ENCODE measurements around the gene TTLL3. TPM values are rescaled to one million over a fixed set of nuclear protein-coding genes. Genes with fewer than 3 reads are reported as not detected.

Gene TTLL3
- total RNA-seq, 1 donor from 2014 or later = 53.6 TPM

- no peaks in the 10 kb centered on the region for H3K9me3 Mint-ChIP-seq (ENCODE audit: unreplicated experiment)
- TF ChIP-seq CTCF (IDR thresholded peaks at IDR 0.05) = no peak
- H3K27me3 Mint-ChIP-seq (ENCODE audit: unreplicated experiment) = no peaks in the 10 kb centered on the region
- peaks cover 7% of the 10 kb centered on the region for H3K36me3 Mint-ChIP-seq (ENCODE audit: unreplicated experiment)
- H3K4me1 Mint-ChIP-seq (ENCODE audit: unreplicated experiment) = peaks cover 27% of the 10 kb centered on the region
- peak overlapping the region; percentile 70 for H3K4me3 Mint-ChIP-seq (ENCODE audit: unreplicated experiment)
- H3K27ac Mint-ChIP-seq (ENCODE audit: unreplicated experiment) = peak overlapping the region; percentile 71
- DNase-seq (ENCODE audit: extremely low spot score, unreplicated experiment) = no peak
These were observed 784 bp downstream of the TTLL3 start for GRCh38 chr3:9810846-9811245.

- Mint-ChIP-seq H3K4me3 (ENCODE audit: unreplicated experiment) (no peak overlapping the region), H3K36me3 (ENCODE audit: unreplicated experiment) (peaks cover 8% of the 10 kb centered on the region), H3K27ac (ENCODE audit: unreplicated experiment) (no peak overlapping the region), H3K9me3 (ENCODE audit: unreplicated experiment) (no peaks in the 10 kb centered on the region), H3K27me3 (ENCODE audit: unreplicated experiment) (no peaks in the 10 kb centered on the region), H3K4me1 (ENCODE audit: unreplicated experiment) (peaks cover 27% of the 10 kb centered on the region)
- no peak for TF ChIP-seq CTCF (IDR thresholded peaks at IDR 0.05)
- no peak for DNase-seq (ENCODE audit: extremely low spot score, unreplicated experiment)
These were observed 2.9 kb downstream of the TTLL3 start for GRCh38 chr3:9812870-9813483.

GRCh38 chr3:9815986-9816385, 5.9 kb downstream of the TTLL3 start:
- Mint-ChIP-seq H3K9me3 (ENCODE audit: unreplicated experiment) (no peaks in the 10 kb centered on the region), H3K4me3 (ENCODE audit: unreplicated experiment) (no peak overlapping the region), H3K36me3 (ENCODE audit: unreplicated experiment) (peaks cover 8% of the 10 kb centered on the region), H3K27ac (ENCODE audit: unreplicated experiment) (no peak overlapping the region), H3K27me3 (ENCODE audit: unreplicated experiment) (no peaks in the 10 kb centered on the region), H3K4me1 (ENCODE audit: unreplicated experiment) (peaks cover 5% of the 10 kb centered on the region)
- DNase-seq (ENCODE audit: extremely low spot score, unreplicated experiment) = no peak
- TF ChIP-seq CTCF (IDR thresholded peaks at IDR 0.05) = no peak

GRCh38 chr3:9817436-9817835, 7.4 kb downstream of the TTLL3 start:
- Mint-ChIP-seq H3K4me3 (ENCODE audit: unreplicated experiment) (no peak overlapping the region), H3K4me1 (ENCODE audit: unreplicated experiment) (no peaks in the 10 kb centered on the region), H3K36me3 (ENCODE audit: unreplicated experiment) (peaks cover 8% of the 10 kb centered on the region), H3K9me3 (ENCODE audit: unreplicated experiment) (no peaks in the 10 kb centered on the region), H3K27me3 (ENCODE audit: unreplicated experiment) (no peaks in the 10 kb centered on the region), H3K27ac (ENCODE audit: unreplicated experiment) (no peak overlapping the region)
- DNase-seq (ENCODE audit: extremely low spot score, unreplicated experiment) = no peak
- TF ChIP-seq CTCF (IDR thresholded peaks at IDR 0.05) = no peak

- Mint-ChIP-seq H3K4me1 (ENCODE audit: unreplicated experiment) (no peaks in the 10 kb centered on the region), H3K36me3 (ENCODE audit: unreplicated experiment) (peaks cover 3% of the 10 kb centered on the region), H3K27ac (ENCODE audit: unreplicated experiment) (no peak overlapping the region), H3K9me3 (ENCODE audit: unreplicated experiment) (no peaks in the 10 kb centered on the region), H3K27me3 (ENCODE audit: unreplicated experiment) (no peaks in the 10 kb centered on the region), H3K4me3 (ENCODE audit: unreplicated experiment) (no peak overlapping the region)
- no peak for TF ChIP-seq CTCF (IDR thresholded peaks at IDR 0.05)
- DNase-seq (ENCODE audit: extremely low spot score, unreplicated experiment) = no peak
These were observed 8.7 kb downstream of the TTLL3 start for GRCh38 chr3:9818666-9819335.
